ENCODE results near the gene PTPRE.
"Not testable (repeated sequence)": the region's sequence is repeated elsewhere in the genome, so short reads cannot be mapped to it uniquely, and the experiment has no call there.

PTPRE gene

DNA sequence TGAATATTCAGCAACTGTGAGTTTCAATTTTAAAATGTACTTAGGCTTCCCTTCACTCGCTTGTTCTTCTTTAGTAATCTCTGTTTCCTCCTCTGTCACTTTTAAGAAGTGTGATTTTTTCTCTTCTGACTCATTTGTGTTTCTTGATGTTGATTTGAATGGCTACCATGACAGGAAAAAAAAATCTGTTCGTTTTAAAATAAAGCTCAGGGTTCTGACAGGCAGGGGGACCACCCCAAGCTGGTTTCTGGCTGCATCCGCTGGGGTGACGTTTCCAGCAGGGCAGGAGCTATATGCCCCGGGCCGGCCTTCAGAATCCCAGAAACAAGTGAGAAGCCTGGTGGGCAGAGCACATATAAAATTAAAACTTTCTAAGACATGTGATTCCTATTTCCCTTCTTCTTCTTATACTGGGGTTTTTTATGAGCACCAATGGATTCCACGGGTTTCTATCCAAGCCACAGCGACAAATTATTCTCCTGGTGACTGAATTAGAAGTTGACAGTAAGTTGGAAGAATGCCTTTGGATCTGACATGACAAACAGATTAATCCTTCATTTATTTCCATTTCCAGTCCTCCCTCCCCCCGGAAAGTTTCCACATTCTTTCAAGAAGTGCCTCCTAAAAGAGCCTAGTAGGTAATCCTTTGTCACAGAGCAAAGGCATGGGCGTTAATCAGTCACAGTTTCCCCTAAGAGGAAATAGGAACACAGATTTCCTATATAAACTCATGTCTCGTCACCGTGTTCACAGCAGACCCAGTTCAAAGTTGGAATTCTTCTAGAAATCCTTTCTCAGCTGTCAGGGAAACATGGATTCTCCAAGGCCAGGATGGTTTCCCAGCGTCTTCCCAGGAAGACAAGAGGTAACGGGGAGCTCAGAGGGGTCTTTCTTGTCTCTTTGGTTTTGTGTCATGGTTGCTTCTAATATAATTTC lies 79.9 kb downstream of the PTPRE start:
- TF ChIP-seq, protein P1, sequence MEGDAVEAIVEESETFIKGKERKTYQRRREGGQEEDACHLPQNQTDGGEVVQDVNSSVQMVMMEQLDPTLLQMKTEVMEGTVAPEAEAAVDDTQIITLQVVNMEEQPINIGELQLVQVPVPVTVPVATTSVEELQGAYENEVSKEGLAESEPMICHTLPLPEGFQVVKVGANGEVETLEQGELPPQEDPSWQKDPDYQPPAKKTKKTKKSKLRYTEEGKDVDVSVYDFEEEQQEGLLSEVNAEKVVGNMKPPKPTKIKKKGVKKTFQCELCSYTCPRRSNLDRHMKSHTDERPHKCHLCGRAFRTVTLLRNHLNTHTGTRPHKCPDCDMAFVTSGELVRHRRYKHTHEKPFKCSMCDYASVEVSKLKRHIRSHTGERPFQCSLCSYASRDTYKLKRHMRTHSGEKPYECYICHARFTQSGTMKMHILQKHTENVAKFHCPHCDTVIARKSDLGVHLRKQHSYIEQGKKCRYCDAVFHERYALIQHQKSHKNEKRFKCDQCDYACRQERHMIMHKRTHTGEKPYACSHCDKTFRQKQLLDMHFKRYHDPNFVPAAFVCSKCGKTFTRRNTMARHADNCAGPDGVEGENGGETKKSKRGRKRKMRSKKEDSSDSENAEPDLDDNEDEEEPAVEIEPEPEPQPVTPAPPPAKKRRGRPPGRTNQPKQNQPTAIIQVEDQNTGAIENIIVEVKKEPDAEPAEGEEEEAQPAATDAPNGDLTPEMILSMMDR (IDR thresholded peaks at IDR 0.05) = no peak
- Histone ChIP-seq H3K36me3 (ENCODE audit: control insufficient read depth, insufficient read depth, low read length) (no peaks in the 10 kb centered on the region), H3K9me3 (ENCODE audit: control insufficient read depth, low read length) (no peaks in the 10 kb centered on the region), H3K27me3 (ENCODE audit: control insufficient read depth, insufficient read depth, low read length) (no peaks in the 10 kb centered on the region), H3K27ac (peak overlapping the region; percentile 21), H2AFZ (no peak overlapping the region), H3K4me2 (ENCODE audit: low read length) (no peak overlapping the region), H3K9ac (no peak overlapping the region), H3K79me2 (no peaks in the 10 kb centered on the region), H3K4me3 (ENCODE audit: low read depth, low read length) (no peak overlapping the region), H3K4me1 (peaks cover 4% of the 10 kb centered on the region)

DNA sequence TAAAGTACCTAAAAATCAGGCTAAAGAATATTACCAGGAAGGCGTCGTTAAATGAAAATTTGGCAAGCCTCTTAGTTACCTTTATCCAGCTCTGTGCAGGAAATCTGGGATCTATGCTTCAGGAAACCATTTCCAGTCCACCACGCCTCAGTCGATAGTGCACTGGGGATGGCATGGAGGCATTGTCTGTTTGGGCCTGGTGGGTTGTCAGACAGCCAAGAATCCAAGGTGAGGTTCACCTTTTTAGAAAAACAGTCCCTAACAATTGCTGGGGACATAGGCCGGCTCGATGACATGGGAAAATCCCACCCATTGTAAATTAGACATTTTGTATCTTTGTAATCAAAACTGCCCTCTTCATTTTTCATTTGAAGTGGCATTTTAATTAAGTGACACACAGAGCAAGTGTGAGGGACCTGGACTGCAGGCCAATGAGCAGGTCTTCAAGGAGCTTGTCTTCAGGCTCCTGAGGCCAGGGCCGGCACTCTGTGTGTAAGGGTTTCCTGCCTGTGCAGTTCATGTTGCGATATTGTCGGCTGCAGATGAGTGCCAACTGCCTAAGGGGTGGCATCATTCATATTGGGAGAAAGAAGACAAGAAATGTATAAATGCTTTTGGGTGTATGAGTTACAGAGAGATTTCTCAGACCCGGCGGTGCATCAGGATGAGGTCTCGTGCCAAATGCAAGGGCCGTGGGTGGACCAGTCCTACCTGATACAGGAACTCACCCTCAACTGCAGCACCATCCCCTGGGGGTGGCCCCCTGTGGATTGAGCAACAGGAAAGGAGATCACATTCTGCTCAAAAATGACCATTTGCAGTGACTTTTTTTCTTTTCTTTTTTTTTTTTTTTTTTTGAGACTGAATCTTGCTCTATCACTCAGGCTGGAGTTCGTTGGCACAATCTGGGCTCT lies 80.8 kb downstream of the PTPRE start:
- Histone ChIP-seq H3K79me2 (no peaks in the 10 kb centered on the region), H3K9ac (no peak overlapping the region), H3K36me3 (ENCODE audit: control insufficient read depth, insufficient read depth, low read length) (no peaks in the 10 kb centered on the region), H2AFZ (no peak overlapping the region), H3K27me3 (ENCODE audit: control insufficient read depth, insufficient read depth, low read length) (no peaks in the 10 kb centered on the region), H3K27ac (peak overlapping the region; percentile 21), H3K9me3 (ENCODE audit: control insufficient read depth, low read length) (no peaks in the 10 kb centered on the region), H3K4me3 (ENCODE audit: low read depth, low read length) (no peak overlapping the region), H3K4me1 (peaks cover 4% of the 10 kb centered on the region), H3K4me2 (ENCODE audit: low read length) (no peak overlapping the region)
- TF ChIP-seq, protein P1 (IDR thresholded peaks at IDR 0.05) = no peak

DNA sequence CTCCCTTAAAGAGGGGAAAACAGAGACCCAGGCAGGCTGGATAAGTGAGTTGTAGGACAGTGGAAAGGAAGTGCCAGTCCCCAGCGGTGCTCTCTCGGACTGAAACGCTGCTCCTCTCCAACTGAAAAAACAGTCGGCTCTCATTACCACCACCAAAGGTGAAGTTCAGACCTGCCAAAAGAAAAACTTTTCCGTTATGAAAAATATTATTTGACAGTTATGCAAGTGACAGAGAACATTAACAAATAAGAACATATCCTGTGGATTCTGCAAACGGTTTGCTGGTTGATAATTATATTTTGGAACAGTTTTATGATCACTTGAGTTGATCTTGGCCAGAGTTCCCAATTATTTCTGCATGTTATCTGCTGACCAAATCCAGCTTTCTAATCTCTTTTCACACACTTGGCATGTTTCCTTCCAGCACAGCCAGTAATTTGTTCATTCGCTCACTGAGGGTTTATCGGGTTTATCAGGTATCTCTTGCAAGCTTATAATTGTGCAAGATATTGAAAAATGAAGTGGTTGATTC lies 82.6 kb downstream of the PTPRE start:
- no peak overlapping the region for H3K9ac ChIP-seq
- H3K4me2 ChIP-seq (ENCODE audit: low read length) = peak overlapping the region; percentile 37
- TF ChIP-seq, protein P1 (IDR thresholded peaks at IDR 0.05) = no peak
- H3K27me3 ChIP-seq (ENCODE audit: control insufficient read depth, insufficient read depth, low read length) = no peaks in the 10 kb centered on the region
- no peaks in the 10 kb centered on the region for H3K79me2 ChIP-seq
- no peaks in the 10 kb centered on the region for H3K9me3 ChIP-seq (ENCODE audit: control insufficient read depth, low read length)
- H3K36me3 ChIP-seq (ENCODE audit: control insufficient read depth, insufficient read depth, low read length) = no peaks in the 10 kb centered on the region
- peak overlapping the region; percentile 9 for H3K4me3 ChIP-seq (ENCODE audit: low read depth, low read length)
- H2AFZ ChIP-seq = peak overlapping the region; percentile 17
- H3K27ac ChIP-seq = peak overlapping the region; percentile 25
- H3K4me1 ChIP-seq = peaks cover 4% of the 10 kb centered on the region

DNA sequence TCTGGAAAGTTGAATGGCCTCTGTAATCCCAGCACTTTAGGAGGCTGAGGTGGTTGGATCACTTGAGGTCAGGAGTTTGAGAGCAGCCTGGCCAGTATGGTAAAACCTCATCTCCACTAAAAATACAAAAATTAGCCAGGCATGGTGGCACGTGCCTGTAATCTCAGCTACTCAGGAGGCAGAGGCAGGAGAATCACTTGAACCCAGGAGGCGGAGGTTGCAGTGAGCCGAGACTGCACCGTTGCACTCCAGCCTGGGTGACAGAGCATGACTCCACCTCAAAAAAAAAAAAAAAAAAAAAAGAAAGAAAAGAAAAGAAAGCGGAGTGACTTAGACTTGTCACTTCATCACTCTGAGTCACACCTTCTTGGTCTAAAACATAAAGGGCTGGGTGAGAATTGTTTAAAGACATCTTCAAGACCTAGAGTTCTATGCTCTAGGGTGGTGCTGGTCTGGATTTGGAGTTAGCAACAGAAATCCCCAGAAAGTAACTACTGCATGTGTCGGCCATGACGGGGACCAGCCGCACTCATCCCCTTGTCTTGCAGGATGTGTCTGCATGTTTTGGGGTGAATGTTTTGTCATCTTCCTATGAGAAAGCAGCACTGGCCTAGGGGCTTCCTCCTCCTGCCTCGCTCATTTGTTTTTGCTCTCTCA lies 83.4 kb downstream of the PTPRE start:
- not testable (repeated sequence) for H3K4me1 ChIP-seq; H3K79me2 ChIP-seq; H3K27me3 ChIP-seq (ENCODE audit: control insufficient read depth, insufficient read depth, low read length); H3K9me3 ChIP-seq (ENCODE audit: control insufficient read depth, low read length); H3K4me3 ChIP-seq (ENCODE audit: low read depth, low read length); H3K4me2 ChIP-seq (ENCODE audit: low read length); H3K36me3 ChIP-seq (ENCODE audit: control insufficient read depth, insufficient read depth, low read length); H3K9ac ChIP-seq; H2AFZ ChIP-seq
- peak overlapping the region; percentile 25 for H3K27ac ChIP-seq

All from parathyroid adenoma (tissue), 2 donors.